Stimulated activated CD4-positive, alpha-beta T cell treated with anti-CD3 and anti-CD28 coated beads, Interleukin-15, amount 100 ng/mL, for 1 hour (primary cell): ENCODE results near the gene CHST11.

Source experiments
- DNase-seq, 2 donors: peaks; one replicate each; pipeline ENCODE4 v3.0.0-alpha.2; 2020; ENCODE audit warnings: low read depth in 1 of 2, low spot score in 1 of 2

Gene CHST11

DNA sequence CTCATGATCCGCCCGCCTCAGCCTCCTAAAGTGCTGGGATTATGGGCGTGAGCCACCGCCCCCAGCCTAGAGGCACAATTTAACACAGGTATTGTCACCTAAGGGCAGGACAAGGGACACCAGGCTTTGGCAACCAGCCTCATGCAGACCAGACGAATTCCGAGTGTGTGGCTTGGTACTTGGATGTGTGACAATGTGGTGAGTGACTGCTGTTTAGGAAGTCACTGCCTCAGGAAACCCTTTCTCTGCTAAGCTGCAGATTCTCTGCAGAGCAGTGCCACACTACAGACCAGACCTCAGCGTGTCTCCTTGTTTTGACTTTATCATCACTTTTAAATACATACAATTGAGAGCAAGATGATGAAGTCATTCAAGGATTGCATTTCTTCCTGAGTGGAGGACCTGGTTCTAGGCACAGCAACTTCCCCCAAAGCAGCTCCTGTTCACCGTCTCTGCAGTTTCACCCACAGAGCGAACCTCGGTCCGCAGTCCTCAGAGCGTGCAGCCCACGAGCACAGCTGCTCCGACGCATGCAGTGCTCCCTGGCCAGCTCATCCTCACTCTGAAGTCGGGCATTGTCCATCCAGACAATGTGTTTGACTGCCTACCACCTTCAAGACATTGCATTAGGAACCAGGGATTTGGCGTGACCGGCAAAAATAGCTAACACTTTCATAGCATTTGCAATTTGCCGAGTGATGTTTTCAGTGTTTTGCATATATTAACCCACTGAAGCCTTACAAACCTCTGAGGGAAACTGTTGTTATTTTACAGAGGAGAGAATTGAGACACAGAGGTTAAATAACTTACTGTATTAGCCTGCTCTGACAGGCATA lies 235.2 kb downstream of the CHST11 start:
- no peak for DNase-seq

DNA sequence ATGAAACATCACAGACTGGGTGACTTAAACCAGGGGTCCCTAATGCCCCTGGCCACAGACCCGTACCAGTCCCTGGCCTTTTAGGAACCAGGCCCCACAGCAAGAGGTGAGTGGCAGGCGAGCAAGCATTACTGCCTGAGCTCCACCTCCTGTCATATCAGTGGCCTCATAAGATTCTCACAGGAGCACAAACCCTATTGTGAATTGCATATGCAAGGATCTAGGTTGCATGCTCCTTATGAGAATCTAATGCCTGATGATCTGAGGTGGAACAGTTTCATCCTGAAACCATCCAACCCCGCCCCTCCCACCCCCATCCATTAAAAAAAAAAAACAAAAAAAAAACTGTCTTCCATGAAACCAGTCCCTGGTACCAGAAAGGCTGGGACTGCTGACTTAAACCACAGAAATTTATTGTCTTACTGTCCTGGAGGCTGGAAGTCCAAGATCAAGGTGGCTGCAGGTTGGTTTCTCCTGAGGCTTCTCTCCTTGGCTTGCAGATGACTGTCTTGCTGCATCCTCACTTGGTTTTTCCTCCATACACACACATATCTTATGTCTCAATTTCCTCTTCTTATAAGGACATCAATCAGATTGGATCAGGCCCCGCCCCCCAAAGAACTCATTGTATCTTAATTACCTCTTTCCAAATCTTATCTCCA lies 235.9 kb downstream of the CHST11 start:
- DNase-seq = no peak

DNA sequence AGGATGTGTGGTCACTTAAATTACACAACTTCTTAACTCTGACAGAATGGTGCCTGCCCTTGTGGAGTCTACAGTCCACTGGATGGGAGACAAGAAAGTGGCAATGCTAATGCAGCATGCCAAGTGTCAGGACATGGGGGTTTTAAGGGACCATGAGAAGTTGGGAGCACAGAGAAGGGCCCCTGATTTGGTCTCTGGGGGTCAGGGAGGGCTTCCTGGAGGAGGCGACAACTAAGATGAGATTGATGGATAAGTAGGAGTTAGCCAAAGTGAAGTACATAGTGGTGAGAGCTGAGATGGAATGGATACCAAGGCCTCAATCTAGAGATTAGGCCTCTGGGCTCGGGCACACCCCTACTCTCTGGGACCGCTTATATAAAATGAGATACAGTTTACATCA lies 236.7 kb downstream of the CHST11 start:
- DNase-seq = no peak

DNA sequence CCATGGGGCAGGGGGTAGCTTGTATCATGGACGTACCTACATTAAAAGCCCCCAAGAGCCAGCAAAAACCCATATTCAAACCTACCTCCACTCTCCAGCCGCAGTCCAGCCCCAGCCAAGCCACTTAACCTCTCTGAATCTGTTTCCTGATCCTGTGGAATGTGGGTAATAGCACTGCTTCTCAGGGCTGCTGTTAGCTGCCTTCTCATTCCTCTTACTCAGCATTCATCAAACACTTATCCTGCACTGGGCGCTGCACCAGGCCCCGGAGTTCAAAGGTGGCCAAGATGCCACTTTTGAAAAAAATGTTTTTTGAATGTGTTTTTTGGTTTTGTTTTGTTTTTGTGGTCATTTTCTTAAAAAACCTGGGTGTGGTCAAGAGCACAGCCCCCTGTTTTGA lies 237.4 kb downstream of the CHST11 start:
- DNase-seq = no peak

DNA sequence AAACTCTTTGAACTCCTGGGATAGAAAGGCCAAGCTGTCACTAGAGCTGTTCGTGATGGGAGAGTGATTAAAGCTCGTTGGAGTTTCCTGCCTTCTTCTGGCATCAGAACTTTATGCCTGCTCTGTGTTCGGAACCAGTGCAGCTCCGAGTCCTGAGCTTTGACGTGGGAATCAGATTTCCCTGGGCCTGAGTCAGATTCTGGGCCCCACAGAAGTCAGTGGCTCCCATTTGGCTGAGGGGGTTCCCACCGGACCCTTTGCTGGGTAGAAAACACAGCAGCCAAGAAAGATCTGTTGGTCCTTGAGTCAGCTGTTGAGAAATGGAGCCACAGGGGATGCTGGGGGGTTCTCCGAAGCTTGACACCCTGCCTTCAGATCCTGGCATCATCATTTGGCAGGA lies 238.0 kb downstream of the CHST11 start:
- no peak for DNase-seq

DNA sequence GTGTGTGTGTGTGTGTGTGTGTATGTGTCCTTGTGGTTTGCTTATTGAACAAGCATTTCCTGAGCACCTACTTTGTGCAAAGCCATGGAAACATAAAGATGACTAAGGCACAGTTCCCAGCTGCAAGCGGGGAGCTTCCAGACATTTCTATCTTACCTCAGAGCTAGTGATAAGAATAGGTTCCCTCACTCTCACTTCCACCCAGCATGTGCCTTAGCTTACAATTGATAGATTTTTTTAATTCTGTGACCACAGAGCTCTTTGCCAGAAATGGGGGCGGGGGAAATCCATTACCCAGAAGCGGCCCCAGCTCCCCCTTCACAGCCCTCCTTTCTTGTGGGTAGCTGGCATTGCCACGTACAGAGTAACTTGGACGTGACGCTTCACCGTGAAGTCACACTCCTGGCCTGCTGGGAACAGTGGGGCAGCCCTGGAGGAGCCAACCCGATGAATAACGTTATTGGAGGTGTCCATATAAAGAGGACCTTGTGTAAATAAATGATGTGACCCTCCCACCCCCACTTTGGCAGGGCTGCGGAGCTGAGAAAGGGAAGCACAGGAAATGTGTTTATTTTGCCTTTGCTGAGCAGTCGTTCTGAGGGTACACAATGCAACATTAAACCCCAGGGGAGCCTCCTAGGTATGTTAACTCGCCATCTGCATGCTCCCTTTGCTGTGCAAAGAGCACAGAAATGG lies 238.9 kb downstream of the CHST11 start:
- DNase-seq = peak; percentile 15 to 59

DNA sequence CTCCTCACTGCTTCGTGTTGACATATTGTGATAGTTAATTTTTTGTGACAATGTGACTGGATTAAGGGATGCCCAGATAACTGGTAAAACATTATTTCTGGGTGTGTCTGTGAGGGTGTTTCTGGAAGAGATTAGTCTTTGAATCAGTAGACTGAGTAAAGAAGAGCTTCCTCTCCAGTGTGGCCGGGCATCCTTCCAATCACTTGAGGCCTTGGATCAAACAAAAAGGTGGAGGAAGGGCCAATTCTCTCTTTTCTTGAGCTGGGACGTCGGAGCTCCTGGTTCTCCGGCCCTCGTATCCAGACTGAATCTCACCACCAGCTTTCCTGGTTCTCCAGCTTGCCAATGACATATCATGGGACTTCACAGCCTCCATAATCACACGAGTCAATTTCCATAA lies 240.4 kb downstream of the CHST11 start:
- no peak for DNase-seq

DNA sequence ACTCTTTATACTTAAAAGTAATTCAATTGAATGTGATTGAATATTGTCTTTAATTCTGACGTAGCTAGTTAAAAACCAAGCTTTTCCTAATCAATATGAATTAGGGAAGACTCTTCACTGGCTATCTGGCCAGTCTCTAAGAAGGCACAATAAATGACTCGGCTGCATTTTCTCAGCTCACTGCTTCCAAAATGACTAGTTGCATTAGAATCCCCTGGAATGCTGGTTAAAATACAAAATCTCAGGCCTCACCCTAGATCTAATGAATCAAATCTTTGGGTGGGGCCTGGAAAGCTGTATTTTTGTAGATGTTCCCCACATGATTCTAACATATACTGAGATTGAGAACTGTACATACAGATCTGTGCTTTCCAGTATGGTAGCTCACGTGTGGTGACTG lies 242.1 kb downstream of the CHST11 start:
- no peak for DNase-seq

DNA sequence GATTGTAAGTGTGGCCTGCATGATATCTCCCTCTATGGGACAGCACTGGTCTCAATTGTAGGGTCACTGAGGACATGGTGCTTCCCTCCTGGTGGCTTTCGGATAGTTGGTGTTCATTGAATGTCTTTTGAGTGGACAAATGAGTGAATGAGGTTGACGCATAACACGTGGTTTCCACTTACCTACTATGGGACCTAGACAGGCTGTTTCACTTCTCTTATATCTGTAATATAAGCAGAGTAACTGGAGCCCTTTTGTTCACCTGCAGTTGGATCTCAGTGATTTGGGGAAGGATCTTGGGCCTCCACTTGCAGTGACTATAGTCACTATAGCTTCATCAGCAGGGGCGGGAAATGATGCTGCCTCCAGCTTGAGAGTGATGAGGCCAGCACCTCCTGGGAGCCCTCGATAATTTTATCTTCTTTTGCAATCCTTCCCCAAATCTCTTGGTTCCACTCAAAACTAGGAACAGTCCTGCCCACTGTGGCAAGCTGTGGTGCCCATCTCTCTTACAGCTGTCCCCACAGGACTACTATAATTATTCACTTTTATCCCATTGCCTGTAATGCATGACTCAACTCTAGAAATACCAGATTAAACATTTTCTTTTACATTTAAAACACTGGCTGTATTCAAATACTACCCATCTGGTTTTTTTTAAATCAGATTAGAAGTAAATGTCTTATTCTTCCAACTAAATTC lies 242.9 kb downstream of the CHST11 start:
- DNase-seq = no peak

DNA sequence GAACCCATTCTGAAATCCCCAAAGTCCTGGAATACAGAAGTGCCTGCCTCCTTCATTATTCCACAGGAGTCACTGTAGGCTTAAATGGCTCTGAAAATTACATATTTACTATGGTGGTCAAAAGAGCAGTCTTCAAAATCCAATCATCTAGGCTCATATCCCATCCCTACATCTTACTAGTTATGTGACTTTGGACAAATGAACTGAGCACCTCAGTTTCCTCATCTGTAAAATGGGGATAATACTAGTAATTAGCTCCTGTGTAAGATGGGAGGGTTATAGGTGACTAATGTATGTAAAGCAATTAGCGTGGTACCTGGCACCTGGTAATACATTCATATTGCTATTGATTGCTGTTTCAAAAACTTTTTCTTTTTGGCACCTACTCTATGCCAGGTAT lies 243.6 kb downstream of the CHST11 start:
- DNase-seq = no peak

DNA sequence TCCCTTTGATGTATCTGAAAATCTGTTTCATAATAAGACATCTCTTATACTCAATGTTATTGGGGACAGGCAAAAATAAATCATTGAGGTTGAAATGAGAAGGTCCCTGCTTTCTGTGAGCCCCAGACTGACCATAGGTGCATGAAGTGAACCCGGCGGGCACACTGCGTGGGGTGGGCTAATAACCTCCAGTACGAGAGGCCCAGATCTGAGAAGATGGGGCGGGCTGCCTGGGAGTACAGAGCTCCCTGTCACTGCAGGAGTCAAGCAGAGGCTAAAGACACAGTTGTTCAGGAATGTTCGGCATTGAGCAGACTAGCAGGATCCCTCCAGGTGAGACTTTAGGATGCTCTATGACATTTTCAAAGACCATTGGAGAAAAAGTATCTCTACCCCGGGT lies 244.6 kb downstream of the CHST11 start:
- no peak for DNase-seq

DNA sequence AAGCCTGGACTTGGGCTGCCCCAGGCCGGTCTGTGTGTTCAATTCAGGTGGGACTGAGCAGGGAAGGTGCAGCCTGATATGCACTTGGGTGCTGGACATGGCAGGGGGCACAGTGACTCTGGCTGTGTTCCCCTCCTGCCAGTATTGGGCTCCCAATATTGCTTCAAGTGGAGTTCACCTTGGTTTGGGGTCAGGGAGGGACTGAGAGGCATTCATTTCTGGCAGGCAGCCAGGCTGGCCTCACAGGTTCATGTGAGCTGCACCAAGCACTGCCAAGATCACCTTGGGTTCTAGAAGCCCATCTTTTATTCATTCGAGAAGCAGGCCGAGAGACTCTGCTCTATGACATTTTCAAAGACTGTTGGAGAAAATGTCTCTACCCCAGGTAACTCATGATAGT lies 245.0 kb downstream of the CHST11 start:
- DNase-seq = no peak

DNA sequence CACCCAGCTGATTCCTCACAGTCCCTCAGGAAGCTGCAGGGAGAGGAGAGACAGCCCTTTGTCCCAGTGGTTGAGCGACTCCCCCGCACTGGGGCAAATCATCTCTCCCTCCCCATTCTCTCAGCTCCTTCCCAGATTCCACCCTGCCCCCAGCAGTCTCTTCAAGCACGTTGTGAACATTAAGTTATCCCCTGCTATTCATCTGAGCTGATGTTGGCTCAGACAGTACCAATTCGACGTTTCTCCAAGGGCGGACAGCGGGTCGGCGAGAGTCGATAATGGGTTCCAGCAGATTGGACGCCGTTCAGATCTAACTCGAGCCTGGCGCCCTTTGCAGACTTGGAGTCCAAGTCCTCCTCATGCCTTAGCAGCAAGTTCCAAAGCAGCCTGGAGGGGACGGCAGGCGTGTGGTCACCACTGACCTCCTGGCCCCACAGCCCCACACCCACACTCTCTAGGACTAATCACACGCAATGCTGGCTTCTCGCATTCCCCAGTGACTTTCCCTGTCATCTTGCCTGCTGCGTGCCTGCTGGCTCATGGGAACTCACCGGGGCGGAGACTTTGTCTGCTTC lies 245.9 kb downstream of the CHST11 start:
- no peak for DNase-seq

DNA sequence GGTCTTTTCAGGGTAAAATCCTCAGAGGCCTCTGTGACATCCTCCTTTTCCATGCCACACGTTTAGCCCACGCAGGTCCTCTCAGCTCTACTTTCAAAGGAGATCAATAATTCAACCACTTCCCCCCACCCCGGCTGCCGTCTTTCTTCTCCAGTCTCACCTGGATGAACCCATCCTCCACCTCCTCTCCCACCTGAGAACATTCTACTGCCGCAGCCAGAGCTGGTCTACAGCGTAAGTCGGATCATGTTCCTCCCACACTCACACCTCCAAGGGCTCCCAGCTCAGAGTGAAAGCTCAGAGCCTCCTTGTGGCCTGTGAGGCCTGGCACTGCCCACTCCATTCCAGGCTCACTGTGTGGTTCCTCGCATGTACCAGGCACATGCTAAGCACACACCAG lies 246.6 kb downstream of the CHST11 start:
- DNase-seq = no peak

DNA sequence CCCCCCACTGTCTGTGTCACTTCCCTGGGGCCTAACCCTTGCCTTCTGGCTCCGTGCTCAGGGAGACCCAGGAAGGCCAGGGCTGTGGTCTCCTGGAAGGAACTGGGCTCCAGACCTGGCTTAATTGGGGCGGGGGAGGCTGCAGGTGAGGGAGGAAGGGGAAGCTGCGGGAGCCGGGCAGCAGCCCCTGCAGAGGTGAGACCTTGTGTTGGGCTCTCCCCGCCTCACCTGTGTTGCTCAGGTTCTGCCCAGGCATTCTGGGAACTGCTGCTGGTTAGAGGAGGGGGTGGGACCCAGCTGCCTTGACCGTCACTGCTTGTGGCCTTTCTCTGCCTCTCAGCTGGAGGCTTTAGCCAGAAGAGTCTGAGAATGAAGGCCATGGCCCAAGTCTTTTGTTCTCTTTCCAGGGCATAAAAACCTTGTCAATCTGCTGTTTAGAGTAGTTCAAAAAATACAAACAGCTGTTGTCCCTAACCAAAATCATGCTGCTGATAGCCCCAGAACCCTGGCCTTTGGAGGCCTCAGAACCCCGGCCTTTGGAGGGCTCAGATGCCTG lies 247.6 kb downstream of the CHST11 start:
- DNase-seq = no peak

DNA sequence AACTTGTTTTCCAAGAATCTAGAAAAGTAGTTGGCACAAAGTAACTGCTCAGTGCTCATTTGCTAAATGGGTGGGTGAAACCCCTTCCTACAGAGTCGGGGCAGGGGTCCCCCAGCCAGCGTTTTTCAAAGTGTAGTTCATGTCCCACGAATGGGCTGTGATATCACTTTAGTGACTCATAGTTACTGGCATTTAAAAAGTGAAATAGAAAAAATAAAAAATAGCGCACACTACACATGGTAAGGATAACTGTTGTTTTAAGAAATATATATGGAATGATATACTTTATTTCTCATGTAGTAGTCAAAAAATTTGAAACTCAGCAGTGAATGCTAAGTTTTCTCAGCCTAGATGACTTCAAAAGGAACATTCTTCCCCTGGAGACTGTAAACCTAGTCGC lies 250.4 kb downstream of the CHST11 start:
- DNase-seq = no peak

DNA sequence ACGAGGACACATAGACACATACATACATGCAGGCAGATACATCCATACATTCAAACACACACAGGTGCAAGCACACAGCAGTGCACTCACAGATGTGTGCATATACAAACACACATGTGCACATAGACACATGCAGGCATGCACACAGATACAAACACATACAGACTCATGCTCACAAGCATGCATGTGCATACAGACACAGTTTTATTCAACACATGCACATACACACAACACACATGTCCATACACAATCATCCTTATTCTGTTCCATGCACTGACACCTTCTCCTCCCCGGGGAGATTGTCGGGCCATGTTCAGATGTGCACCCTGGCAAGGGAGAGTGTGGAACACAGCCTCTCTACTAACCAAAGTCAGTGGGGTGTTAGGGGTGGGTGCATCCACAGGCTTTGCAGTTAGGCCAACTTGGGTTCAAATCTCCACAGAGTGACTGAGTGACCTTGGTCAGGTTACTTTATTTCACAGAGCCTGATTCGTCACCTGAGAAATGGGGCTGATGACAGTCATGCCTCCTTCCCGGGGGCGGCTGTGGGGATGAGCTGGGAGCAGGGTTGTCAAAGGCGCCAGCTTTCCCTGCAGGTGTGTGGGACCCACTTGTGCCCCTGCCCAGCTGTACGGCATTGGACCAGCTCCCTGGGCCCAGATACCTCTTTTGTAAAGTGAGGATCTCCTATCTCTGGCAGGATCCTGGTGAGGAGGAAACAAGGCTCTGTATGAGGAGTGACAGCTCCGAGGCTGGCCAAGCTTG lies 251.2 kb downstream of the CHST11 start:
- DNase-seq = no peak

DNA sequence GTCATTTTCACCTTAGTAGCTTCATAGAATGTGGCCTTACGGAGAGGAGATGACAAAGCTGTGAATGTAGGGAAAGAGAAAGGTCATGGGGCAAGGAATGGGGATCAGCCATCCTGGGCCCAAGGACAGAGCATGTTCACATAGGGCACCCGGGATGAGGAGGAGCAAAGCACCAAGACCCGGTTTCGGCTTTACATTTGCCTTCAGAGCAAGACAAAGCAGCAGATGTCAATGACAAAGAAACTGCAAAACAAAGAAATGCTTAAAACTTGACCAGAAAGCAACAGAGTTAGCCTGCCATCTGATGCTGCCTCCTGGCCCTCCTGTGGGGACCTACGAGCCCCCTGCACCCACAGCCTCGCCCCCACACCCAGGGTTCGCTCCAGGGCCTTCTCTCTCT lies 252.1 kb downstream of the CHST11 start:
- no peak for DNase-seq

DNA sequence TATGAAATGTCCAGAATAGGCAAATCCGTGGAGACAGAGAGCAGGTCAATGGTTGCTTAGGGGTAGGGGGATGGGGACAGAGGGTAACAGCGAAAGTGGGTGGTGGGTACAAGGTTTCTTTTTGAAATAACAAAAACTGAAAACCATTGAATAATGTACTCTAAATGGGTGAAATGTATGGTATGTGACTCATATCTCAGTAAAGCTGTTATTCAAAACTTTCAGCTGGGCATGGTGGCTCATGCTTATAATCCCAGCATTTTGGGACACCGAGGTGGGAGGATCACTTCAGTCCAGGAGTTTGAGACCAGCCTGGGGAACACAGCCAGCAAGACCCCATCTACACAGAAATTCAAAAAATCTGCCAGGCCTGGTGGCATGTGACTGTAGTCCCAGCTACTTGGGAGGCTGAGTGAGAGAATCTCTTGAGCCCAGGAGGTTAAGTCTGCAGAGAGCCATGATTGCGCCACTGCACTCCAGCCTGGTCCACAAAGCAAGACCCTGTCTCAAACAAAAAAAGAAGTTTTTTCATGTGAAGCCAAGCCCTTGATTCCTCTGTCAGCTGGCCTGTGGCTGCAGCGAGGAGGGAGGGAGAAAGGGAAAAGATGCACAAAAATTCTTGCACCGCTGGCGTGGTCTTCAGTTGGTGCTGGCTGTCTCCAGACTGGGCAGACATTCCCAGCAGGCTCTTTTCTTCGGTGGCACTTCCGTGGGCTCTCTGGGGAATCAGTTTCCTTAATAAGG lies 253.1 kb downstream of the CHST11 start:
- no peak for DNase-seq
